ENCODE data around the gene B4GALNT1. TPM values are rescaled to one million over a fixed set of nuclear protein-coding genes. Genes with fewer than 3 reads are reported as not detected.
A peak's percentile ranks its signal among the peaks of the same experiment; 100 is the strongest.

B4GALNT1 gene
- polyA plus RNA-seq, 2 of the 4 experiments (the other 2 are of a cell fraction), result 25.7 to 35.1 TPM

DNA sequence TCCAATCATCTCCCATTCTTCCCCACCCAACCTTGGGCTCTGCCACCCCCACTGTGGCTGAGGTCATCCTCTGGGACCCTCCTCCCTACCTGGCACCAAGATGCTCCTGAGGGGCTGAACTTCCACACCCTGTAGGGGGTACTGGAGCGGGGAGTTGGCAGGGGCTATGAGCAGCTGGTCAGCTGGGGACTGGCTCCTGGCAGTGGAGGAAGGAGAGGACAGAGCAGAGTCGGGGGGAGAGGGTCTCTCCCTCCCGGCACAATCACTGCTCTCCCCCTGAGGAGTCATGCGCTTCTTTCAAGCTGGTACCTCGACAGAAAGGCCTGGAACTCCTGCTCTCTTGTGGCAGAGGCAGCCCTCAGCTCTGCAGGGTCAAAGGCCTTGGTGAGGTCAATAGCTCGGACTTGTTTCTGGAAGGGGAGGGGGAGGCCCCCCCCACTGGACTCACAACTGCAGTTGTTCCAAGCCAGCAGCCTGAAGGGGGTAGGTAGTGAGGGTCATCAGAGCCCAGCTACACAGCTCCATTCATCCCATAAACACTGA is 2.0 kb downstream of the B4GALNT1 start:
- POLR2A ChIA-PET, result interaction anchor here (0.5 to 1.0 kb wide), 2 partner anchors 17 to 129 kb away, joined by 3 to 13 read pairs; no protein-coding TSS in a partner anchor
- DNase-seq (ENCODE audit: low read depth in 1 of 2, low spot score in 1 of 2), result no peak
- H3K4me1 ChIP-seq, result peaks cover 13% of the 10 kb centered on the region
- peak overlapping the region; percentile 97 for H3K4me2 ChIP-seq
- H3K27ac ChIP-seq, result no peak overlapping the region; a peak in 1 of 6 replicates
- no peak for TF ChIP-seq ZFP36 (IDR thresholded peaks at IDR 0.05; ENCODE audit: borderline replicate concordance, partially characterized antibody)
- no peak for FAIRE-seq
- 88% methylated on average over 6 of the region's 6 CpGs for WGBS (ENCODE audit: missing lambda C conversion rate)
- CTCF ChIA-PET, result interaction anchor here (0.6 to 5.2 kb wide), 6 partner anchors 9 to 49 kb away, joined by 3 to 76 read pairs (median 4); no protein-coding TSS in a partner anchor
- H3K9me3 ChIP-seq, result no peaks in the 10 kb centered on the region
- no peak overlapping the region for H3K4me3 ChIP-seq
- no peak for ATAC-seq

DNA sequence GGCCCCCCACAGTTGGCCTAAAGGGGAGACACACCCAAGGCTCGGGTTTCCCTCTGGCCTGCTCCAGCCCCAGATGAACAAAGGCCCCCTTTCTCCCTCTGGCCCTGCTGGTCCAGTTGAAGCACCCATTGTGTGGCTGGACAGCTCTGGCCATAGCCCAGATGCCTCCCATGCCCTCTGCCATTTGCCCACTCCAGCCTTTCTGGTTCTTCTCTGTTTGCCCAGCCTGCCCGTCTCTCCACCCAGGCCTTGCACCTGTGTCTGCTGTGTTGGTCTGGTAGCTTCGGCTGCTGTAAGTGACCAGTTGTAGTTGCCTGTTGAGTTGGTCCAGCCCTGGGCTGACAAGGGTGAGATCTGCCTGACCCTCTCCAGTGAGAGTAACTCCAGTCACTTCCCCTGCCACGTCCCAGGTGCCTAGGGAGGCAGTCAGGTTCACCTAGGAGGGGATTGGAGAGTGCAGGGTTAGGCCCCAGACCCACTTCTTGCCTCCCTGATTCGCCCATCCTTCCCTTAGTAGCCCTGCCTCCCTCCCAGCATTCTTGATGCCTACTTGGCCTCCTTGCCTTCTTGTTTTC is 3.0 kb downstream of the B4GALNT1 start:
- ATAC-seq, result no peak
- no peak for DNase-seq (ENCODE audit: low read depth in 1 of 2, low spot score in 1 of 2)
- CTCF ChIA-PET, result interaction anchor here (1.0 to 5.2 kb wide), 6 partner anchors 8 to 103 kb away, joined by 3 to 76 read pairs (median 3); no protein-coding TSS in a partner anchor
- POLR2A ChIA-PET, result interaction anchor here (1.0 kb wide), 1 partner anchor 16 kb away, joined by 3 read pairs; no protein-coding TSS in a partner anchor
- no peaks in the 10 kb centered on the region for H3K9me3 ChIP-seq
- H3K27ac ChIP-seq, result no peak overlapping the region
- WGBS (ENCODE audit: missing lambda C conversion rate), result 93% methylated on average over 5 of the region's 5 CpGs
- H3K4me2 ChIP-seq, result no peak overlapping the region
- FAIRE-seq, result no peak
- TF ChIP-seq EHF (CRISPR knock-in tag; IDR thresholded peaks at IDR 0.05) (no peak), RAD21 (conservative IDR thresholded peaks at IDR 0.05 in 1 of 2, IDR thresholded peaks at IDR 0.05 in 1 of 2) (no peak)
- H3K4me1 ChIP-seq, result peaks cover 13% of the 10 kb centered on the region
- H3K4me3 ChIP-seq, result no peak overlapping the region

DNA sequence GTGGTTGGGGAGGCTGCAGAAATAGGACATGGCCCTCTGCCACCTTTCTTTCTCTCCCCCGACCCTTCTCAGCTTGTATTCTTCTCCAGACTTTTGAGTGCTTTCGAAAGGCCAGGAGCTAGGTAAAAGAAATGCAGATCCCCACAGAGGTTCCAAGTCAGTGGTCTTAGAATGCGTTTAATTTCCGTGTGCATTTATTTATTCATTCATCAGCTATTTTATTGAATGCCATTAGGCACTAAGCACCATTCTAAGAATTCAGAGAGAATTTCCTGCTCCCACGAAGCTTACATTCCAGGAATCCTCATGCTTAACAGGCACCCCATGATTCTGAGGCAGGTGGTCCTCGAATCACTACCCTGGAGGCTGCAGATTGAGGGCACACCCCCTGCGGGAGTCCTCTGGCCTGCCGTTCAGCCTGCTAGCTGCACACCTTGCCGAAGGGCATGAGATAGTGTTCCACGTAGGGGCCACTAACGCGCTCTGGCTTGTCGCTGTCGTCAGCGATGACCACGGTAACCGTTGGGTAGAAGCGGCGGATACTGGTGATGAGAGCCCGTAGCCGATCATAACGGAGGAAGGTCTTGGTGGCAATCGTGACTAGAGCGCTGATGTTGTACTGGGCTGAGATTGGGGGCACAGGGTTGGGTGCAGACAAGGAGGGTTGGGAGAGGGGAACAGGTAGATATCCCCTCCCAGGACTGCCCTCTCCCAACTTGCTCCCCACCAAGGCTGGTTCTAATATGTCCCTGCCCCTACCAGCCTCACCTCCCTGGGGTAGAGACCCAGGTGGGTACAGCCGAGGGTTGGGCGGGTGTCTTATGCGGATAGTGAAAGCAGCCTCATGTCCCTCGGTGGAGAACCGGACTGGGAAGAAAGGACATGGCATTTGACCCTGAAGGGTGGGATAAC is 4.5 kb downstream of the B4GALNT1 start:
- no peak for FAIRE-seq
- no peak for DNase-seq (ENCODE audit: low read depth in 1 of 2, low spot score in 1 of 2)
- TF ChIP-seq POLR2AphosphoS2 (conservative IDR thresholded peaks at IDR 0.05; ENCODE audit: low read length), result no peak
- TF ChIP-seq, protein P1, sequence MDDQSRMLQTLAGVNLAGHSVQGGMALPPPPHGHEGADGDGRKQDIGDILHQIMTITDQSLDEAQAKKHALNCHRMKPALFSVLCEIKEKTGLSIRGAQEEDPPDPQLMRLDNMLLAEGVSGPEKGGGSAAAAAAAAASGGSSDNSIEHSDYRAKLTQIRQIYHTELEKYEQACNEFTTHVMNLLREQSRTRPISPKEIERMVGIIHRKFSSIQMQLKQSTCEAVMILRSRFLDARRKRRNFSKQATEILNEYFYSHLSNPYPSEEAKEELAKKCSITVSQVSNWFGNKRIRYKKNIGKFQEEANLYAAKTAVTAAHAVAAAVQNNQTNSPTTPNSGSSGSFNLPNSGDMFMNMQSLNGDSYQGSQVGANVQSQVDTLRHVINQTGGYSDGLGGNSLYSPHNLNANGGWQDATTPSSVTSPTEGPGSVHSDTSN (IDR thresholded peaks at IDR 0.05), result no peak
- TF ChIP-seq BHLHE40 (IDR thresholded peaks at IDR 0.05; ENCODE audit: low read depth, low read length), result no peak
- TF ChIP-seq CHD2 (IDR thresholded peaks at IDR 0.05; ENCODE audit: low read length, partially characterized antibody), result no peak
- ChIA-PET POLR2A (interaction anchor here (0.9 kb wide), 1 partner anchor 15 kb away, joined by 3 read pairs; no protein-coding TSS in a partner anchor), CTCF (interaction anchor here (0.6 to 5.5 kb wide), 11 partner anchors 9 to 170 kb away, joined by 3 to 62 read pairs (median 4); no protein-coding TSS in a partner anchor)
- no peak for ATAC-seq
- H3K27ac ChIP-seq, result no peak overlapping the region
- H3K4me1 ChIP-seq, result peaks cover 9% of the 10 kb centered on the region
- no peak overlapping the region for H3K4me3 ChIP-seq
- H3K9me3 ChIP-seq, result no peaks in the 10 kb centered on the region
- H3K4me2 ChIP-seq, result no peak overlapping the region
- WGBS (ENCODE audit: missing lambda C conversion rate), result 93% methylated on average over 29 of the region's 29 CpGs

DNA sequence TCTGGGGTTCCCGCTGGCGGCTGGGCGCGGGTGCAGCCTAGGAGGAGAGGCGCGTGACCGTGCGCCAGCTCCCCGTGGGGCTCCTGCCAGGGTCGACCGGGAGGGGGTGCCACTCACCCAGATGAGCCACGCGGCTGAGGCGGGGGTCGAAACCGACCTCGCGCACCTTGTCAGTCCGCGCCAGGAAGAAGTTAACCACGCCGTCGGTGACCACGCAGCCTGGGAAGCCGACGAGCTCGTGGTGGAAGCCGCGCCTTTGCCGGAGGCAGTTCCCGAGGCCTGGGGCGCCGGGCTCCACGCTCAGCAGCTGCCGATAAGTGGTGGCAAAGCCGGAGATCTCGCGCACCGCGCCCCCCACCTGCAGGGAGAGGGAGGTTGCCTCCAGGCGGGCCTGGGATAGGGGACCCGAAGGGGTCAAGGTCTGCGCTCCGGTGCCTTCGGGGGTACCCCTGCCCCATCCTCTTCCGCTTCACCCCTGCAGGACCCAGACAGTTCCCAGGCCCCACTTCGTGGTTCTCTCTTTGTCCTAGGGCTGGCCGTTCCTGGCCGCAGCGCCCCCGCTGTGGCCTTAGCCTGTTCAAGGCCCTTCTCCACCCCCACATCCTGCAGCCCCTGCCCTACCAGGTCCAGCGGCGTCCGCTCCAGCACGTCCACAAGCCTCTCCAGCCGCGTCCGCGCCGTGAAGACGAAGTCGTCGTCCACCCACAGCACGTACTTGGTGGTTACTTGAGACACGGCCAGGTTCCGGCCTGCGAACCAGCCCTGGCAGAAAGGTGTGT is 5.3 kb downstream of the B4GALNT1 start:
- H3K4me1 ChIP-seq, result peaks cover 5% of the 10 kb centered on the region; the same call in 2 of the 3 replicates
- DNase-seq (ENCODE audit: low read depth in 1 of 2, low spot score in 1 of 2) (no peak), ATAC-seq (no peak), FAIRE-seq (no peak)
- 94% methylated on average over 66 of the region's 67 CpGs for WGBS (ENCODE audit: missing lambda C conversion rate)
- POLR2A ChIA-PET, result interaction anchor here (0.9 kb wide), 1 partner anchor 15 kb away, joined by 3 read pairs; no protein-coding TSS in a partner anchor
- H3K27ac ChIP-seq, result no peak overlapping the region
- H3K9me3 ChIP-seq, result no peaks in the 10 kb centered on the region
- TF ChIP-seq RFX5 (IDR thresholded peaks at IDR 0.05), result no peak
- TF ChIP-seq, protein P2, sequence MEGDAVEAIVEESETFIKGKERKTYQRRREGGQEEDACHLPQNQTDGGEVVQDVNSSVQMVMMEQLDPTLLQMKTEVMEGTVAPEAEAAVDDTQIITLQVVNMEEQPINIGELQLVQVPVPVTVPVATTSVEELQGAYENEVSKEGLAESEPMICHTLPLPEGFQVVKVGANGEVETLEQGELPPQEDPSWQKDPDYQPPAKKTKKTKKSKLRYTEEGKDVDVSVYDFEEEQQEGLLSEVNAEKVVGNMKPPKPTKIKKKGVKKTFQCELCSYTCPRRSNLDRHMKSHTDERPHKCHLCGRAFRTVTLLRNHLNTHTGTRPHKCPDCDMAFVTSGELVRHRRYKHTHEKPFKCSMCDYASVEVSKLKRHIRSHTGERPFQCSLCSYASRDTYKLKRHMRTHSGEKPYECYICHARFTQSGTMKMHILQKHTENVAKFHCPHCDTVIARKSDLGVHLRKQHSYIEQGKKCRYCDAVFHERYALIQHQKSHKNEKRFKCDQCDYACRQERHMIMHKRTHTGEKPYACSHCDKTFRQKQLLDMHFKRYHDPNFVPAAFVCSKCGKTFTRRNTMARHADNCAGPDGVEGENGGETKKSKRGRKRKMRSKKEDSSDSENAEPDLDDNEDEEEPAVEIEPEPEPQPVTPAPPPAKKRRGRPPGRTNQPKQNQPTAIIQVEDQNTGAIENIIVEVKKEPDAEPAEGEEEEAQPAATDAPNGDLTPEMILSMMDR (IDR thresholded peaks at IDR 0.05), result no peak
- no peak for TF ChIP-seq ESRRA (IDR thresholded peaks at IDR 0.05; ENCODE audit: borderline replicate concordance, low read length)
- TF ChIP-seq, protein P3, sequence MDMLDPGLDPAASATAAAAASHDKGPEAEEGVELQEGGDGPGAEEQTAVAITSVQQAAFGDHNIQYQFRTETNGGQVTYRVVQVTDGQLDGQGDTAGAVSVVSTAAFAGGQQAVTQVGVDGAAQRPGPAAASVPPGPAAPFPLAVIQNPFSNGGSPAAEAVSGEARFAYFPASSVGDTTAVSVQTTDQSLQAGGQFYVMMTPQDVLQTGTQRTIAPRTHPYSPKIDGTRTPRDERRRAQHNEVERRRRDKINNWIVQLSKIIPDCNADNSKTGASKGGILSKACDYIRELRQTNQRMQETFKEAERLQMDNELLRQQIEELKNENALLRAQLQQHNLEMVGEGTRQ (IDR thresholded peaks at IDR 0.05), result no peak
- no peak for TF ChIP-seq NFE2L2 (conservative IDR thresholded peaks at IDR 0.05; ENCODE audit: low read length)
- no peak for TF ChIP-seq EHMT2 (IDR thresholded peaks at IDR 0.05; ENCODE audit: low read depth)
- CTCF ChIA-PET, result interaction anchor here (0.6 to 5.5 kb wide), 8 partner anchors 8 to 169 kb away, joined by 3 to 62 read pairs (median 4); no protein-coding TSS in a partner anchor
- no peak overlapping the region for H3K4me3 ChIP-seq
- no peak overlapping the region for H3K4me2 ChIP-seq

Measured in A549 (cell line).